IPS-11a (cell line): Measurements from ENCODE around the gene TOB1.

ENCODE experiments used
- H3K4me3 ChIP-seq: one replicate; pipeline ENCODE4 v1.5.1; 2013; ENCODE audit warnings: low read depth, low read length, control low read depth

Gene TOB1

DNA sequence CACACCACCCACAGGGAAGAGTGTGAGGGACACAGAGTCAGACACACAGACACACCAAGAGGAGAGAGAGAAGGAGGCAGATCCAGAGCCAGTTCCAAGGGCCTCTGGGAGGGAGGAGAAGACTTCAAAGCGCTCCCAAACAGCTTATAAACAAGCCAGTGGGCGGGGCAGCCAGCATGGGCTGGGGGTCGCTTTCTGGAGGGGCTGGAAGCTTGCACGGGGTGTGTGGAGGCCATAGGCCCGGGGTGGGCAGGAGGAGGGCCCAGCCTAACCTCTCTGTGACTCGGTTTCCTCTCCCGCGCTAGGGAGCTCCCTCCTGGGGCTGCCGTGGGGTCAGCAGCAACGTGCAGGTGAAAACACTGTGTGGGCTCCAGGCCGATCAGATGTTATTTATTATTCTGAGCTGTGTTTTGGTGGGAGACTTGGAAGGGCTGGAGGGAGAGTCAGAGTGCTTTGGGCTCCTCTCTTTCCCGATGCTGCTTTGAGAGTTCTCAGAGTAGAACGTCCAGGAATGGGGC is 33.2 kb downstream of the TOB1 start:
- H3K4me3 ChIP-seq, result no peak overlapping the region

DNA sequence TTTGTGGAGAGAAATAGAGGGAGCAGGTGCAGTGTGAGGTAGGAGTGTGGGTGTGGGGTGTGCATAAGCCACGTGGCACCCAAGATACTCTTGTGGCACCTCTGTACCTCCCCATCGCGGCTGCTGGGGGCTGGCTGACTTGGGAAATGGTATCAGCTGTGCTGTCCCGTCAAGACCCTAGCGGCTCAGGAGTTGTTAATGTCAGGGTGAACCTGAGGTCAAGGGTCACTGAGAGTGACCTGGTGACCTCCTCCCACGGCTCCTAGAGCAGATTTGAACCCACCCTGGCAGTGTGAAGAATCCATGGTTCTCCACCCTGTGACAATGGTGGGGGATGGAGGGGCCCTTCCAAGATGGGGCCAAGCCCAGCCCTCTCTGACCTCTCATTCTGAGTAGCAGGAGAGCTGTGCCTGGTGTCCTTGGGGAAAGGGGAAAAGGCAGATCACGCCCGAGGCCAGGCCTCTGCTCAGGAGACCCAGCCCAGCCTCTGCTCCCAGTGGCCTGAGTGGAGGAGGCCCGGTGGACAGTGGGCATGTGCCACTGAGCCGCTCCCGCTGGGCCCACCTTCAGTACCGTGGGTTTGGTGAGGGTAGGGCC is 33.8 kb downstream of the TOB1 start:
- H3K4me3 ChIP-seq, result no peak overlapping the region

DNA sequence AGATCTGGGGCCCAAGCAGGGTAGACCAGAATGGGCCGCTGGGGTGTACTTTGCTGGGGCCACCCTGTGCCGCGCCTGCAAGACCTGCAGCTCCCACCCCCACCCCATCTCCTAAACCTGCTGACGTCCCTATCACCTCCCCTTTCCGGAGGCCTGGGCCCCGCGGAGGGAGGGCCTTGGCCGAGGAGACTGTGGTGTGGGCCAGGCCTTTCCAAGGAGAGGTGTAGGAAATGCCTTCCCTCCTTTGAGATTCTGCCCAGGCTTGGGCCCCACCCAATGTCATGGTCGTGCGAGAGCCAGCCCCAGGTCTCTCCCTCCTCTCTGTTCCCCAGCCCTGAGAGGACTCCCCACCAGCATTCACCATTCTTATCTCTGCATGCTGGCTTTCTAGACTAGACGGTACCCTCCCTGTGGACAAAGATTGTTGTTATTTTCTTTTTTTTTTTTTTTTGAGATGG is 34.7 kb downstream of the TOB1 start:
- H3K4me3 ChIP-seq, result no peak overlapping the region

DNA sequence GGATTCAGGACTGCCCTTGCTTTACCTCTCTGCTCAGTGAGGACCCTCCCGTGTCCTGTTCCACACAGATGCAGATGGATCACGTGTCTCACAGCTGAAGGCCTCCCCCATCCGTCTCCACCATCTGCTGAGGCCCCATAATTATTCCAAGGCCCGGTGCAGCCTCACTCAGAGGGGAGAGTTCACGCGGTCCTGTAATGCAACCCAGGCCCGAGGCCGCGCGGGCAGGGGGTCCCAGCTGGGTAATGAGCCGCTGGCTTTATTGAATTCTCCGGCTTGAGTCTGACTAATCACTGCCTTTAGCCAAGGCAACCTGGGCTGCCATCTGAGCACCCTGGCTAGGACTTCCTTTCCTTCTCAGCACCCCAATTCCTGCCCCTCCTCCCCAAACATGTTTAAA is 35.2 kb downstream of the TOB1 start:
- H3K4me3 ChIP-seq, result no peak overlapping the region

DNA sequence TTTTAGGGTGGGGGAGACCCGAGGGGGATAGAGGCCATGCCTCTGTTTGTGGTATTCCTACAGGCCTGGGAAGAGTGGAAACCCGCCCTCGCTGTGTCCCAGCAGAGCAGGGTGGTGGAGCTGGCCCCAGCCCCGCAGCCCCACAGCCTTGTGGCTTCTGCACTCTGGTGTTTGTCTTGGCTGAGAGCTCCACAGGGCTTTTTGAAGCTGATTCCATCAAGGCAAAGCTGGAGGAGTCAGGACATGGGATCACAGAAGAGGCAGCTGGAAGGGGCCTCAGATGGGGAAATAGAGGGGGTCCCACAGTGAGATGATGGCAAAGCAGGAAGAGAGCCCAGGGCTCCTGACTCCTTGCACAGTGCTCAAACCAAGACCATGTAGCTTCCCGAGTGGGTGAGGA is 35.8 kb downstream of the TOB1 start:
- no peak overlapping the region for H3K4me3 ChIP-seq

DNA sequence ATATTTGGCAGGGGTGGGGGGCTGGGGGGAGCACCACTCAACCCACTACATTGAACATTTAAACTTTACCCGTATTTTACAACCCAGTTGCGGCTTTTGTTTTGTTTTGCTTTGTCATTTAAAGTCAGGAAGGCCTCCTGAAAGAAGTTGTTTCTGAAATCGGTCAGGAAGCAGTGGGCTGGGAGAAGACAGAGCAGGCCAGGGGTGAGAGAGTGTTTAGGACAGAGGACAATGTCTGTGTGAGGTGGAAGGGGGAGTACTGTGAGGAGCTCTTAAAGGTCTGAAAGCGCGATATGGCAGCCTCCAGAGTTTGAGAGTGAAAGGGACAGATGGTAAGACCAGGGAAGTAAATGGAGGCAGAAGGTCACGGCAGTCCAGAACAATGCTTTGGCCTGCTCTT is 36.8 kb downstream of the TOB1 start:
- no peak overlapping the region for H3K4me3 ChIP-seq

DNA sequence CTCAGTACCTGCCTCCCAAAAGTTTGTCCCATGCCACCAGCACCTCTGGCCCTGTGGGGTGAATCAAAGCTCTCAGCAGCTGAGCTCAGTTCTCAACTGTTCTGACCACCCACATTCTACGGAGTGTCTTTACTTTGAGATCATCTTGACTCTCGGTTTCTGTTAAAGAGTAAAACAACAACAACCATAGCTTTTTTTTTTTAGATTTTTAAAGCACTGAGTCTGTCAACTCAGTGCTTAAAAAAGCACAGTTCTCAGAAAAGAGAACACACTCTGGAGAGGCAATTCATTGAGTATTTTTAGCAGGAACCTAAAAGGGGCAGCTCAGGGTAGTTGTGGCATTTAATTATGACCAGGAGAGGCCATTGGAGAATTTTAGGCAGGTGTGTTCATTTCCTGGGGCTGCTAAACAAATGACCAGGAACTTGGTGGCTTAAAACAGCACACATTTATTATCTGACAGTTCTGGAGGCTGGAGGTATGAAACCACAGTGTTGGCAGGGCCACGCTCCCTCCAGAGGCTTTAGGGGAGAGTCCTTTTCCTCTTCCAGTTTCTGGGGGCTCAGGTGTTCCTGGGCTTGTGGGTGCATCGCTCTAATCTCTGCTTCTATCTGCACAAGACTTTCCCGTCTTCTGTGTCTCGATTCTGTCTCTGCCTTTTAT is 37.5 kb downstream of the TOB1 start:
- H3K4me3 ChIP-seq, result no peak overlapping the region

DNA sequence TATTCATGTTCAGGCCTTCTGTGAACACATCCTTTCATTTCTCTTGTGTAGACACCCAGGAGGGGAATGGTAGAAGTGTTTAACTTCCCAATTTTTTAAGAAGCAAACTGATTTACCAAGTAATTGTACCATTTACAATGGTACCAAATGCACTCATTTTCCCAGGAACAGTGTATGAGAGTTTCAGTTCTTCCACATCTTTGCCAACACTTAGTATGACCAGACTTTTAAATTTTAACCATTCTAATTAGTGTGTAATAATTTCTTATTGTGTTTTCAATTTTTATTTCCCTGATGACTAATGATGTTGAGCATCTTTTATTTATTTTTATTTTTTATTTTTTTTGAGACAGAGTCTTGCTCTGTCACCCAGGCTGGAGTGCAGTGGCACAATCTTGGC is 41.0 kb downstream of the TOB1 start:
- H3K4me3 ChIP-seq, result no peak overlapping the region

DNA sequence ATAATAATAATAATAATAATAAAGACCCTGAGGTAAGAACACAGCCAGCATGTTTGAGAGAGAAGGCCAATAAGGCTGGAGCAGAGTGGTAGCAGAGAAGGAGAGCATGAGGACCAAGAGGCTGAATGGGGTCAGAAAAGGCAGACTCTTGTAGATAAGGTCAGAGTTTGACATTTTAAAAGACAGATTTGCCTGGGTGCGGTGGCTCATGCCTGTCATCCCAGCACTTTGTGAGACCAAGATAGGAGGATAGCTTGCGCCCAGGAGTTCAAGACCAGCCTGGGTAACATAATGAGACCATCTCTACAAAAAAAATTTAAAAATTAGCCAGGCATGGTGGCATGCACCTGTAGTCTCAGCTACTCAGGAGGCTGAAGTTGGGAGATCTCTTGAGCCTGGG is 41.7 kb downstream of the TOB1 start:
- H3K4me3 ChIP-seq, result no peak overlapping the region

DNA sequence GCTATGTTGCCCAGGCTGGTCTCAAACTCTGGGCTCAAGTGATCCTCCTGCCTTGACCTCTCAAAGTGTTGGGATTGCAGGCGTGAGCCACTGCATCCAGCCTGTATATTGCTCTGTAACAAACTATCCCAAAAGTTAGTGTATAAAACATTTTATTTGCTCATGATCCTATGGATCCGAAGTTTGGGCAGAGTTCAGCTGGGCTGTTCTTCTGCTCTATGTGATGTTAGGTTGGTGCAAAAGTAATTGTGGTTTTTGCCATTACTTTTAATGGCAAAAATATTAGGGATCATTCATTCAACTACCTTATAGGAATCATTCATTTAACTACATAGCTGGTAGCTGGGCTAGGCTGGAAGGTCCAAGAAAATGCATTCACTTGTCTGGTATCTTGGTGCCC is 43.6 kb downstream of the TOB1 start:
- no peak overlapping the region for H3K4me3 ChIP-seq

DNA sequence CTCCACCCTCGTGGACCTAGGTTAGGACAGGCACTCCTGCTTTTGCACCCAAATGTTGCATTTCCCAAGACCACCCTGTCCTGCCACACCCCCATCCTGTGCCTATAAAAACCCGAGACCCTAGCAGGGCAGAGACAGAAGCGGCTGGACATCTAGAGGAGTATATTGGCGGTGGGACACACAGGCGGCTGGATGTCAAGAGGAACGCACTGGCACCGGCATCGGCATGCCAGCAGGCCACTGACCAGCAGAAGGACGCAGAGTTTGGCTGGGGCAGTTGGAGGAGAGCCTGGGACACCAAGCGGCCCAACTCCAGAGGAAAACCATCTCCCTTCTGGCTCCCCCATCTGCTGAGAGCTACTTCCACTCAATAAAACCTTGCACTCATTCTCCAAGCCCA is 45.5 kb downstream of the TOB1 start:
- no peak overlapping the region for H3K4me3 ChIP-seq

DNA sequence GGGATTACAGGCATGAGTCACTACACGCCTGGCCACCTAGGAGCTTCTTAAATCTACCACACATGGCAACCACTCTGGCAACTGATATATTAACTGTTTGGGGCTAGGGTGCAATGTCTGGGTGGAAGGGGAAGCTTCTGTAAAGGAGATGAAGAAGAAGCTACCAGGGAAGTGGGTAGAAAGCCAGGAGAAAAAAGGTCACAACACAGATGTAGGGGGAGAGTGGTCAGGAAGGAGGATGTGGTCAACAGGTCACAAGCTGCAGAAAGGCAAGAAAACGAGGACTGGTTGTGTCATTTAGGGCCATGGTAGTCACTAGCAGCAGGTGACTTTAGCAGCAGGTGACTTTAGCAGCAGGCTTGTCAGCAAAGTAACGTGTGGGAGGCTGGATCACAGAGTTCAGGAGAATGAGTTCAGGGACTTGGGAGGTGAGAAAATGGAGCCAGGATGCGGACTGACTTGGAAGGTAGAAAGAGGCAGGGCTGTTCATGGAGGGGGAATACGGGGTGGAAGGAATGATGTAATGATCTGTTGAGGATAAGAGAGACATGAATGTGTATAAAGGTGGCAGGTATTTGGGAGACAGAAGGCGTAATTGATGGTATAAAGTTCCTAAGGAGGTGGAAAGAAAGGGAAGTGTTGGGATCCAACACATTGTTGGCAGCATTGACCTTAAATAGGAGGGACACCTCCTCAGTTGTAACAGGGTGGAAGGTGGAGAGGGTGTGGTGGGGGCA is 47.1 kb downstream of the TOB1 start:
- no peak overlapping the region for H3K4me3 ChIP-seq

DNA sequence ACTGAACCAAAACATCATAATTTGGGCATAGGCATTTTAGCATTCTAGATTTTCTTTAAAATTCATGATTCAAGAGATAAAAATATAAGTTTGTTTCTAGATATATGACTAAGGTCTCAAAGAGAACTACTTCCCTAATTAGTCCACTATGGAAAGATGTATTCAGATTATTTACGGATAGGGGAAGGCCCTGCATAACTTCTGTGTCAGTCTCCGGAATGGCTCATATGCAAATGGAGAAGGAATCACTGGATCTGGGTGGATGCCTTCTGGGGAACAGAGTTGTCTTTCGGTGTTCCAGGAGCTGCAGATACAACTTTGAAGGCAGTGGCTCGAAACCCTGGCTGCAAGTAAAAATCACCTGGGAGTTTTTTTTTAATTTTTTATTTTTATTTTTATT is 47.9 kb downstream of the TOB1 start:
- H3K4me3 ChIP-seq, result no peak overlapping the region

DNA sequence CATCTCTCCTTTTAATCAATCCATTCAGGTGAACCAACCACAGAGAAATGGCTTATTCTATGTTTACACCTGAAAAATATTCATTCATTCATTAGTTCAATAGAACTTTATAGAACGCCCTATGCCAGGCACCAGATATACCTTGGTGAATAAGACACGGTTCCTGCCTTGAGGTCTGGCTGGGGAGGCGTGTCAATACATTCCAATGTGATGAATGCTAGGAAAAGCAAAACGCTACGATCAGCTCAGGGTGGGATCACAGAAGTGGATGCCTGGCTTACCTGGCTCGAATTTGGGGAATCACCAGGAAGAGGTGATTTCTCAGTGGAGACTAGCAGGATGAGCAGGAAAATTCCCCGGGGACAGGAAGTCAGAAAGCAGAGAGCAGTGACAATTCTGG is 48.3 kb downstream of the TOB1 start:
- H3K4me3 ChIP-seq, result no peak overlapping the region

DNA sequence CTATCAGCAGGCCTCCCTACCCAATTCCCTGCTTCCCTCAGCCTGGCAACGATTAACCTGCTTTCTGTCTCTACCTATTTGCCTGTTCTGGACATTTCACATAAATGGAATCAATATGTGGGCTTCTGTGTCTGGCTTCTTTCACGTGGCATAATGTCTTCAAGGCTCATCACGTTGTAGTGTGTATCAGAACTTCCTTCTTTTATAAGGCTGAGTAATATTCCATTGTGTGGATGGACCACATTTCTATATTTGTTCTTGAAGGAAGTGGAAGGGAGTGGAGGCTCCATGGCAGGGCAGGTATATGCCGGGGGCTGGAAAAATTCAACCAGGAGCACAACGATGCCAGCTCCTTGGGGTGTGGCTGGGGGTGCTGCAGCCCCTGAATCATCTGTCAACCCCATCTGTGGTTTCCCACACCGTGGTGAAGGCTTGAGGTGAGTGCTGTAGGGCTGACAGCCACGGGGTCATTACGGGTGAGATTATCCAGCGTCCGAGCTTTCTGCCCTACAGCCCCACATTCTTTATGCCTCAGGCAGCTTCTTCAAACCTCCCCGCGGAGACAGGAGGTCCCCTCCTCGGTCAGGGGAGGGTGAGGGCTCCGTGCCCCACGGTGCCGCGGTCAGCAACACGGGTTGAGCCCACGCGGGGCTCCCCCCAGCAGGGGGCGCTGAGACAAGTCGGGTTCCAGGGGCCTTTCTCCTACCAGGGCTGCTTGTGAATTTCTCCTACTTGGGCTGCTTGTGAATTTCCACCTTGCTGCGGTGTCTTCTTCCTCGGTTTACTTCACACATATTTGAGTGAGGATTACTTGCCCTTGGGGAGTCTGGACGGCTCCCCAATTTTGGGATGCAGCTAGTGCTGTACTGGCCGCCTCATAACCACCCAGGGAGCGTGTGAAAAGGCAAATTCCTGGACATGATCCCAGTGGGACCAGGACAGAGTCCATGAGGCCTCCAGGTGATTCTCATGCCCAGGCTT is 49.1 kb downstream of the TOB1 start:
- no peak overlapping the region for H3K4me3 ChIP-seq

DNA sequence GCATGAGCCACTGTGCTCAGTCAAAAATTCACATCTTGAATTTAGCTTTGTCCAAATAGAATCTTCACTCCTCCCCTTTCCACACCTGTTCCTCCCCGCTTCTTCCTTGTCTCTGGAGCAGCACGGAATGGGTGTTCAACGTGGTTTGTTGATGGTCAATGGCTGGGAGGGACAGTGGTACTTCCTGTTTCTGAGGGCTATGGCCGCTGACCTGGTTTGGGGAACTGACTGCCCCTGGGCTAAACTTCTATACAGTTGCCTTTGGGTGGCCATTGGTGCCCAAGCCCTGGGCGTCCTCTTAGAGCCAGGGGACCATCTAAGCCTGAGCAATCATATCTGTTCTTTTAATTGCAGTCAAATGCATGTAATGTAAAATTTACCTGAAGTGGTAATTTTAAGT is 49.9 kb downstream of the TOB1 start:
- no peak overlapping the region for H3K4me3 ChIP-seq

DNA sequence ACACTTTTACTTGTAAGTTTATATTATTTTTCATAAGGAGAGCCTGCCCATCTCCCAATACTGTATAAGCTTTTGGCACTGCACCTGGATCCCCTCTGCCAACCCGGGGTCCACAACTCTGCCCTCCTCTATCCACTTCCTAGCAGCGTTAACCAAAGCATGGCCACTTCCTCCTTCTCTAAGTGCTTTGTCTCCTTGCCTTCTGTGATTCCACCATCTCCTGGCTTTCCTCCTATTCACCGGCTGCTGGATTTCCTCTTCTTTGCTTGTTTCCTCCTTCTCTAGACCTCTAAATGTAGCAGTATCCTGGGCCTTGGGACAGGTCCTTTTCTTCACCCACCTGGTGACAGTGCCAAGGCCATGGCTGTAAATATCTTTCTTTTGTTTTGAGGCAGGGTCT is 50.8 kb downstream of the TOB1 start:
- no peak overlapping the region for H3K4me3 ChIP-seq

DNA sequence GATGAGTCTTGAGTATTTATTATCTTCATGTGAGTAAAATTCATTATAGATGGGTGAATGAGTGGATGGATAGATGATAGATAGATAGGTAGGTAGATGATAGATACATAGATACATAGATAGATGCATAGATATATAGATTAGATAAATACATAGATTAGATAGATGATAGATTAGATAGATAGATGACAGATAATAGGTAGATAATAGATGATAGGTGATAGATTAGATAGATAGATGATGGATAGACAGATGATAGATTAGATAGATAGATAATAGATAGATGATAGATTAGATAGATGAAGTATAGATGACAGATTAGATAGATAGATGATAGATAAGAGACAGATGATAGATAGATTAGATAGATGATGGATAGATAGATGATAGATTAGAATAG is 52.6 kb downstream of the TOB1 start:
- no peak overlapping the region for H3K4me3 ChIP-seq
